Measurements from ENCODE around the gene STARD3NL.
"Not testable (repeated sequence)": the region's sequence is repeated elsewhere in the genome, so short reads cannot be mapped to it uniquely, and the experiment has no call there.

The STARD3NL gene

GRCh38 chr7:38241071-38241470, 63.0 kb downstream of the STARD3NL start:
- H3K36me3 ChIP-seq, result no peaks in the 10 kb centered on the region
- no peak for DNase-seq
- no peak overlapping the region for H3K4me3 ChIP-seq (ENCODE audit: low read depth, low read length)
- H3K9me3 ChIP-seq (ENCODE audit: severe bottlenecking), result no peaks in the 10 kb centered on the region
- H3K27ac ChIP-seq, result no peak overlapping the region
- H3K27me3 ChIP-seq (ENCODE audit: insufficient read depth, low read depth, severe bottlenecking), result no peaks in the 10 kb centered on the region
- TF ChIP-seq CTCF (IDR thresholded peaks at IDR 0.05; ENCODE audit: low read depth, low read length), result no peak

DNA sequence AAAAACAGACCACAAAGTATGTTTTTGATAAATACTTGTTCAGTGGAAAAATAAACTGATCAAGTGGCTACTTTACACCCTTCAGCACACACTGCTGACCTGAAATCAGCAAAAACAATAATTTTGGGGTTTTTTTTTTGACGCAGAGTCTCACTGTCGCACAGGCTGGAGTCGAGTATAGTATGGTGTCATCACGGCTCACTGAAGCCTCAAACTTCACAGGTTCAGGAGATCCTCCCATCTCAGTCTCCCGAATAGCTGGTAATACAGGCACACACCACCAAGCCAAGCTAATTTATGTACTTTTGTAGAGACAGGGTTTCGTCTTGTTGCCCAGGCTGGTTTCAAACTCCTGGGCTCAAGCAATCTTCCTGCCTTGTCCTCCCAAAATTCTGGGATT, 64.8 kb downstream of the STARD3NL start:
- H3K9me3 ChIP-seq (ENCODE audit: severe bottlenecking), result no peaks in the 10 kb centered on the region
- H3K27ac ChIP-seq, result no peak overlapping the region
- no peaks in the 10 kb centered on the region for H3K27me3 ChIP-seq (ENCODE audit: insufficient read depth, low read depth, severe bottlenecking)
- DNase-seq, result no peak
- no peak overlapping the region for H3K4me3 ChIP-seq (ENCODE audit: low read depth, low read length)
- no peaks in the 10 kb centered on the region for H3K36me3 ChIP-seq
- TF ChIP-seq CTCF (IDR thresholded peaks at IDR 0.05; ENCODE audit: low read depth, low read length), result no peak

GRCh38 chr7:38243345-38243744, 65.3 kb downstream of the STARD3NL start:
- not testable (repeated sequence) for H3K27ac ChIP-seq; H3K36me3 ChIP-seq; DNase-seq; H3K4me3 ChIP-seq (ENCODE audit: low read depth, low read length); H3K9me3 ChIP-seq (ENCODE audit: severe bottlenecking); H3K27me3 ChIP-seq (ENCODE audit: insufficient read depth, low read depth, severe bottlenecking)

- Histone ChIP-seq H3K27ac (no peak overlapping the region), H3K36me3 (no peaks in the 10 kb centered on the region), H3K27me3 (ENCODE audit: insufficient read depth, low read depth, severe bottlenecking) (no peaks in the 10 kb centered on the region), H3K9me3 (ENCODE audit: severe bottlenecking) (no peaks in the 10 kb centered on the region), H3K4me3 (ENCODE audit: low read depth, low read length) (no peak overlapping the region)
- TF ChIP-seq CTCF (IDR thresholded peaks at IDR 0.05; ENCODE audit: low read depth, low read length), result no peak
- no peak for DNase-seq
These were observed 66.5 kb downstream of the STARD3NL start for GRCh38 chr7:38244516-38244915.

- no peak for TF ChIP-seq CTCF (IDR thresholded peaks at IDR 0.05; ENCODE audit: low read depth, low read length)
These were observed 67.4 kb downstream of the STARD3NL start for GRCh38 chr7:38245409-38245977.

GRCh38 chr7:38248069-38248567, 70.1 kb downstream of the STARD3NL start:
- DNase-seq, result no peak

More at GRCh38 chr7:38245409-38245977, 67.4 kb downstream of the STARD3NL start:
- no peaks in the 10 kb centered on the region for H3K9me3 ChIP-seq (ENCODE audit: severe bottlenecking)
- no peaks in the 10 kb centered on the region for H3K36me3 ChIP-seq
- H3K27ac ChIP-seq, result no peak overlapping the region
- no peaks in the 10 kb centered on the region for H3K27me3 ChIP-seq (ENCODE audit: insufficient read depth, low read depth, severe bottlenecking)
- H3K4me3 ChIP-seq (ENCODE audit: low read depth, low read length), result no peak overlapping the region
- no peak for DNase-seq

GRCh38 chr7:38249849-38250248, 71.8 kb downstream of the STARD3NL start:
- not testable (repeated sequence) for H3K36me3 ChIP-seq; H3K9me3 ChIP-seq (ENCODE audit: severe bottlenecking); H3K27me3 ChIP-seq (ENCODE audit: insufficient read depth, low read depth, severe bottlenecking); DNase-seq; H3K27ac ChIP-seq; H3K4me3 ChIP-seq (ENCODE audit: low read depth, low read length)

More at GRCh38 chr7:38248069-38248567, 70.1 kb downstream of the STARD3NL start:
- H3K4me3 ChIP-seq (ENCODE audit: low read depth, low read length), result no peak overlapping the region
- no peaks in the 10 kb centered on the region for H3K9me3 ChIP-seq (ENCODE audit: severe bottlenecking)
- no peak for TF ChIP-seq CTCF (IDR thresholded peaks at IDR 0.05; ENCODE audit: low read depth, low read length)
- H3K27ac ChIP-seq, result no peak overlapping the region
- no peaks in the 10 kb centered on the region for H3K27me3 ChIP-seq (ENCODE audit: insufficient read depth, low read depth, severe bottlenecking)
- H3K36me3 ChIP-seq, result no peaks in the 10 kb centered on the region

All from WERI-Rb-1 (cell line).